IMR-90 (cell line): Measurements from ENCODE around the gene GCK. TPM values are rescaled to one million over a fixed set of nuclear protein-coding genes. Genes with fewer than 3 reads are reported as not detected.

Experiments used
- ATAC-seq: fragments of 200-7000 bp; cut with Tn5 transposase; 2 replicates; pipeline ENCODE4 v1.9.1; 2020; ENCODE audit warnings: low read depth, mild to moderate bottlenecking, moderate library complexity
- BruUV-seq: library from RNA; stranded (reverse); fragments of 400-500 nt; replicated peaks from 2 replicates; lab custom pipeline; 2021; lab: Mats Ljungman, UMichigan
- CTCF ChIA-PET: fragments of 300-600 bp; formaldehyde crosslinking; extraction: SDS; loops from one replicate; lab custom pipeline; 2021; ENCODE audit warnings: antibody characterized with exemption; lab: Yijun Ruan, JAX
- POLR2A ChIA-PET: fragments of 300-600 bp; sonication (Branson Sonifier 250); formaldehyde crosslinking; loops from one replicate; lab custom pipeline; 2022; ENCODE audit warnings: antibody characterized with exemption; ENCODE audit not compliant: unreplicated experiment; lab: Charles Lee
- DNase-seq: peaks from one replicate; pipeline ENCODE4 v3.0.0; 2013
- H2AFZ ChIP-seq: replicated peaks from 2 replicates; pipeline ENCODE3; 2013; ENCODE audit warnings: low read length, mild to moderate bottlenecking; ENCODE audit not compliant: poor library complexity
- H2AK5ac ChIP-seq: 2 replicates; pipeline ENCODE4 v1.6.1; 2013; ENCODE audit warnings: low read depth, low read length, inconsistent platforms
- H2AK9ac ChIP-seq: replicated peaks from 2 replicates; pipeline ENCODE3; 2013; ENCODE audit warnings: mild to moderate bottlenecking, low read depth, low read length, moderate library complexity; ENCODE audit not compliant: poor library complexity
- H2BK120ac ChIP-seq: 2 replicates; pipeline ENCODE4 v1.6.1; 2013; ENCODE audit warnings: low read depth, low read length, inconsistent platforms
- H2BK15ac ChIP-seq: 3 replicates; pipeline ENCODE4 v1.6.1; 2013; ENCODE audit warnings: low read depth, low read length, inconsistent platforms
- H2BK20ac ChIP-seq: 2 replicates; pipeline ENCODE4 v1.6.1; 2013; ENCODE audit warnings: low read depth, mild to moderate bottlenecking, inconsistent platforms, low read length, moderate library complexity
- H2BK5ac ChIP-seq: 2 replicates; pipeline ENCODE4 v1.6.1; 2013; ENCODE audit warnings: mild to moderate bottlenecking, low read depth, low read length, inconsistent platforms; ENCODE audit not compliant: poor library complexity, severe bottlenecking
- H3K14ac ChIP-seq: replicated peaks from 2 replicates; pipeline ENCODE4 v1.6.1; 2013; ENCODE audit warnings: low read depth, low read length, inconsistent platforms
- H3K18ac ChIP-seq: 2 replicates; pipeline ENCODE4 v1.6.1; 2013; ENCODE audit warnings: low read depth, low read length, control low read depth
- H3K23ac ChIP-seq: 2 replicates; pipeline ENCODE4 v1.6.1; 2013; ENCODE audit warnings: low read depth, low read length, inconsistent platforms
- H3K27ac ChIP-seq: 2 replicates; pipeline ENCODE4 v1.5.1; 2013; ENCODE audit warnings: mild to moderate bottlenecking, control low read depth, low read length; ENCODE audit not compliant: insufficient read depth
- H3K27me3 ChIP-seq: 2 replicates; pipeline ENCODE4 v1.6.1; 2013; ENCODE audit warnings: low read length; ENCODE audit not compliant: control insufficient read depth, insufficient read depth
- H3K36me3 ChIP-seq: 2 replicates; pipeline ENCODE4 v1.6.1; 2013; ENCODE audit warnings: low read length, mixed read lengths; ENCODE audit not compliant: control insufficient read depth, insufficient read depth
- H3K4ac ChIP-seq: 2 replicates; pipeline ENCODE4 v1.6.1; 2013; ENCODE audit warnings: low read depth, low read length, inconsistent platforms
- H3K4me1 ChIP-seq: 2 replicates; pipeline ENCODE4 v1.6.1; 2013; ENCODE audit warnings: low read length, mixed read lengths; ENCODE audit not compliant: control insufficient read depth, insufficient read depth
- H3K4me2 ChIP-seq: 2 replicates; pipeline ENCODE4 v1.6.1; 2013; ENCODE audit warnings: low read depth, mild to moderate bottlenecking, control low read depth, low read length, moderate library complexity
- H3K4me3 ChIP-seq: 2 replicates; pipeline ENCODE4 v1.5.1; 2013; ENCODE audit warnings: low read depth, mild to moderate bottlenecking, control low read depth, low read length, moderate library complexity; ENCODE audit not compliant: insufficient read depth
- H3K56ac ChIP-seq: 2 replicates; pipeline ENCODE4 v1.6.1; 2013; ENCODE audit warnings: low read length, inconsistent platforms; ENCODE audit not compliant: insufficient read depth; ENCODE audit errors: extremely low read depth
- H3K79me1 ChIP-seq, 2 experiments: 2 replicates each; pipeline ENCODE4 v1.6.1; 2013; ENCODE audit warnings: low read length in 2 of 2, inconsistent platforms in 1 of 2, low read depth in 1 of 2
- H3K9ac ChIP-seq: 2 replicates; pipeline ENCODE4 v1.6.1; 2013; ENCODE audit warnings: low read depth, low read length, control low read depth
- H3K9me1 ChIP-seq: 2 replicates; pipeline ENCODE4 v1.6.1; 2013; ENCODE audit warnings: low read length, inconsistent platforms; ENCODE audit not compliant: insufficient read depth
- H3K9me3 ChIP-seq: 2 replicates; pipeline ENCODE4 v1.6.1; 2013; ENCODE audit warnings: low read length; ENCODE audit not compliant: control insufficient read depth, insufficient read depth
- H4K20me1 ChIP-seq: 2 replicates; pipeline ENCODE4 v1.6.1; 2013; ENCODE audit warnings: low read length, inconsistent platforms; ENCODE audit not compliant: insufficient read depth
- H4K5ac ChIP-seq: 2 replicates; pipeline ENCODE4 v1.6.1; 2013; ENCODE audit warnings: mild to moderate bottlenecking, low read depth, low read length, control low read depth
- H4K8ac ChIP-seq, 2 experiments: 2 replicates each; pipeline ENCODE4 v1.6.1; 2013; ENCODE audit warnings: low read depth in 2 of 2, low read length in 2 of 2, control low read depth in 1 of 2, inconsistent platforms in 1 of 2
- H4K91ac ChIP-seq: 2 replicates; pipeline ENCODE4 v1.6.1; 2013; ENCODE audit warnings: low read depth, low read length, inconsistent platforms; ENCODE audit not compliant: insufficient read depth
- BHLHE40 ChIP-seq: fragments of 150-350 bp; IDR thresholded peaks from 2 replicates; pipeline ENCODE4 v1.6.1; 2016; ENCODE audit warnings: mild to moderate bottlenecking, low read depth, low read length
- CEBPB ChIP-seq: IDR thresholded peaks from 2 replicates; pipeline ENCODE4 v1.6.1; 2012; ENCODE audit warnings: low read depth, low read length, improper control_type of control experiment
- CHD1 ChIP-seq: IDR thresholded peaks from 2 replicates; pipeline ENCODE4 v1.6.1; 2012; ENCODE audit warnings: low read depth, low read length, improper control_type of control experiment
- CTCF ChIP-seq: conservative IDR thresholded peaks from 2 replicates; pipeline ENCODE4 v1.5.1; 2012; ENCODE audit warnings: mild to moderate bottlenecking, low read depth, low read length, improper control_type of control experiment
- ELK1 ChIP-seq: fragments of 150-350 bp; IDR thresholded peaks from 2 replicates; pipeline ENCODE4 v1.6.1; 2016; ENCODE audit warnings: low read depth, mild to moderate bottlenecking, low read length, moderate library complexity, borderline replicate concordance
- MAZ ChIP-seq: IDR thresholded peaks from 2 replicates; pipeline ENCODE4 v1.6.1; 2012; ENCODE audit warnings: low read depth, mild to moderate bottlenecking, low read length, improper control_type of control experiment, moderate library complexity, borderline replicate concordance
- MXI1 ChIP-seq: IDR thresholded peaks from 2 replicates; pipeline ENCODE4 v1.6.1; 2012; ENCODE audit warnings: low read depth, mild to moderate bottlenecking, low read length, moderate library complexity, borderline replicate concordance
- NFE2L2 ChIP-seq: fragments of 150-350 bp; IDR thresholded peaks from 2 replicates; pipeline ENCODE4 v1.6.1; 2016; ENCODE audit warnings: low read depth, mild to moderate bottlenecking, low read length
- RAD21 ChIP-seq: IDR thresholded peaks from 2 replicates; pipeline ENCODE4 v1.6.1; 2012; ENCODE audit warnings: low read length, improper control_type of control experiment
- RCOR1 ChIP-seq: IDR thresholded peaks from 2 replicates; pipeline ENCODE4 v1.6.1; 2012; ENCODE audit warnings: mild to moderate bottlenecking, low read length, improper control_type of control experiment; ENCODE audit not compliant: insufficient replicate concordance
- RFX5 ChIP-seq: IDR thresholded peaks from 2 replicates; pipeline ENCODE4 v1.8.0; 2012; ENCODE audit warnings: low read depth, mild to moderate bottlenecking, low read length, moderate library complexity
- WGBS, 2 experiments: methylation state at CpG; one replicate each; pipeline versions ENCODE4 v1.1.5 to v1.1.7; 2013; ENCODE audit warnings: missing lambda C conversion rate in 2 of 2; ENCODE audit not compliant: insufficient read length in 1 of 2; ENCODE audit errors: extremely low coverage in 2 of 2; 5-methylcytosine and 5-hydroxymethylcytosine counted together
- dilution Hi-C: fragments of 300-500 bp; cut with HindIII; formaldehyde crosslinking; loops from one replicate; pipeline ENCODE4 v1.14.3; 2018; ENCODE audit warnings: low sequenced_read_pairs; ENCODE audit not compliant: unreplicated experiment
- in situ Hi-C: fragments of 300-500 bp; cut with MboI; formaldehyde crosslinking; loops from 3 replicates; pipeline ENCODE4 v1.14.3; 2019; ENCODE audit warnings: low sequenced_read_pairs, inconsistent platforms, mixed read lengths
- intact Hi-C: fragments of 100-400 bp; cut with micrococcal nuclease; formaldehyde crosslinking; loops from 2 replicates; pipeline ENCODE4 v1.10.0; 2022
- polyA plus RNA-seq, 3 experiments: library from polyadenylated mRNA; depleted of rRNA; stranded (reverse); fragments of >200 nt; gene quantifications; 2 replicates each; pipeline ENCODE4 v1.2.3, GENCODE V29; 2012; ENCODE audit warnings: low replicate concordance in 1 of 3
- total RNA-seq: library from RNA; depleted of rRNA; stranded (reverse); fragments of >200 nt; gene quantifications from 2 replicates; pipeline ENCODE4 v1.2.3, GENCODE V29; 2012

Gene GCK
- total and polyA plus RNA-seq, 2 of the 4 experiments (the other 2 are of a cell fraction), result 0.14 to 0.18 TPM

- H3K9me1 ChIP-seq, result peaks cover 13% of the 10 kb centered on the region
- no peak overlapping the region for H2BK15ac ChIP-seq
- H2BK20ac ChIP-seq, result no peak overlapping the region; the same call in 1 of the 2 replicates
- no peak overlapping the region for H3K56ac ChIP-seq
- no peak overlapping the region for H3K14ac ChIP-seq
- no peak overlapping the region for H4K5ac ChIP-seq
- dilution Hi-C loops, result no loop called here
- no TSS peak for BruUV-seq
- no peak overlapping the region for H2AK5ac ChIP-seq
- no peak overlapping the region for H3K18ac ChIP-seq
- DNase-seq (no peak), ATAC-seq (no peak)
- no peak overlapping the region for H3K9ac ChIP-seq
- no peak overlapping the region for H3K4ac ChIP-seq
- H3K27ac ChIP-seq, result no peak overlapping the region
- H3K4me3 ChIP-seq, result no peak overlapping the region
- ChIA-PET POLR2A (no interaction called here), CTCF (no interaction called here)
- intact Hi-C loops, result no loop called here
- no peak overlapping the region for H3K4me2 ChIP-seq
- no peak overlapping the region for H2AK9ac ChIP-seq
- no peak for TF ChIP-seq ELK1
- TF ChIP-seq RAD21, result no peak
- TF ChIP-seq RFX5, result no peak
- no peak for TF ChIP-seq NFE2L2
- no peak for TF ChIP-seq MXI1
- TF ChIP-seq MAZ, result no peak
- no peak for TF ChIP-seq BHLHE40
- no peak for TF ChIP-seq CEBPB
- TF ChIP-seq RCOR1, result no peak
- no peak for TF ChIP-seq CHD1
- TF ChIP-seq CTCF, result no peak
- H2BK120ac ChIP-seq, result no peak overlapping the region
- H2BK5ac ChIP-seq, result no peak overlapping the region
- H3K23ac ChIP-seq, result no peak overlapping the region
- in situ Hi-C loops, result no loop called here
- no peaks in the 10 kb centered on the region for H4K20me1 ChIP-seq
- H4K8ac ChIP-seq, result no peak overlapping the region
- WGBS, 2 experiments, result no CpG with 5 or more reads among the region's 9 CpGs
- no peak overlapping the region for H4K91ac ChIP-seq
- H3K9me3 ChIP-seq, result no peaks in the 10 kb centered on the region
- H3K36me3 ChIP-seq, result no peaks in the 10 kb centered on the region
- H3K4me1 ChIP-seq, result peaks cover 20% of the 10 kb centered on the region
- no peaks in the 10 kb centered on the region for H3K79me1 ChIP-seq
- no peak overlapping the region for H2AFZ ChIP-seq
- no peaks in the 10 kb centered on the region for H3K27me3 ChIP-seq
Observed at GRCh38 chr7:44097064-44097932, 91.9 kb downstream of the GCK start.
